ENCODE measurements around the gene CARHSP1. TPM values are rescaled to one million over a fixed set of nuclear protein-coding genes. Genes with fewer than 3 reads are reported as not detected.

CARHSP1 gene
- total and polyA plus RNA-seq, 2 of the 8 experiments (the other 6 are each of a cell fraction or from before 2014, with no cell fraction given), result 292 to 300 TPM

DNA sequence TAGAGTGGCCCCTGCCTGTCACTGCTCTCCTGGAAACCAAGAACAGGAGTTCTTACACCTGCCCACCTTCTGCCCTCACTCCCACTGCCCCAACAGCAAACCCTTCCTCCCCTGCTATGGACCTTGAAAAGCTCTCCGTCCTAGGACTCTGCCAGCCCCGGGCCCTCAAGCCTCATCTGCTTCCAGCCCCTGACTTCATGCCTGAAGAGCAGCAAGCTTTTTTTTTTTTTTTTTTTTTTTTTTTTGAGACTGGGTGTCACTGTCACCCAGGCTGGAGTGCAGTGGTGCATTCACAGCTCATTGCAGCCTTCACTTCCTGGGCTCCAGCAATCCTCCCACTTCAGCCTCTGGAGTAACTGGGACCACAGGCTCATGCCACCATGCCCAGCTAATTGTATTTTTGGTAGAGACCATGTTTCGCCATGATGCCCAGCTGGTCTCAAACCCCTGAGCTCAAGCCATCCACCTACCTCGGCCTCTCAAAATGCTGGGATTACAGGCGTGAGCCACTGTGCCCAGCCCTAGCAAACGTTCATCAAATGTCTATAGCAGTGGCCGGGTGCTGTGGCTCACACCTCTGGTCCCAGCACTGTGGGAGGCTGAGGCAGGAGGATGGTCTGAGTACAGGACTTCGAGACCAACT lies 16.9 kb downstream of the CARHSP1 start:
- Histone ChIP-seq H2BK20ac (ENCODE audit: low read length) (no peak overlapping the region), H3K27me3 (replicated peaks in 1 of 4; ENCODE audit: control insufficient read depth in 3 of 4, extremely low read depth in 1 of 4, insufficient read depth in 3 of 4, low read length in 3 of 4) (no peaks in the 10 kb centered on the region), H4K91ac (replicated peaks; ENCODE audit: insufficient read length, low read length) (no peak overlapping the region), H3K4ac (replicated peaks; ENCODE audit: insufficient read length, low read depth, low read length) (no peak overlapping the region), H3K23me2 (ENCODE audit: low read depth, low read length) (no peaks in the 10 kb centered on the region), H3K36me3 (ENCODE audit: control insufficient read depth in 2 of 4, insufficient read depth in 4 of 4, low read length in 3 of 4) (peaks cover 27 to 83% (median 40%) of the 10 kb centered on the region in 4 experiments; a peak in 7 of 8 replicates), H3K9ac (replicated peaks in 1 of 4; ENCODE audit: extremely low read depth in 1 of 4, low read depth in 3 of 4, low read length in 3 of 4) (no peak overlapping the region), H3K79me2 (ENCODE audit: control insufficient read depth in 1 of 2, insufficient read depth in 2 of 2, low read length in 2 of 2) (peaks cover 0 to 3% of the 10 kb centered on the region in 2 experiments; a peak in 1 of 4 replicates), H3K79me1 (ENCODE audit: low read depth, low read length) (peaks cover 3% of the 10 kb centered on the region), H2BK12ac (ENCODE audit: low read depth, low read length) (no peak overlapping the region), H2BK5ac (ENCODE audit: low read depth, low read length) (no peak overlapping the region), H3K4me3 (ENCODE audit: extremely low read depth in 1 of 4, insufficient read depth in 2 of 4, low read depth in 3 of 4, low read length in 4 of 4) (no peak overlapping the region), H2AFZ (ENCODE audit: low read length) (no peak overlapping the region), H3K23ac (ENCODE audit: insufficient read length) (no peak overlapping the region), H4K8ac (ENCODE audit: extremely low read depth, insufficient read depth, low read length) (no peak overlapping the region), H3K4me2 (ENCODE audit: insufficient read depth in 1 of 2, low read depth in 2 of 2, low read length in 2 of 2) (no peak overlapping the region), H4K20me1 (replicated peaks in 1 of 2; ENCODE audit: control insufficient read depth in 1 of 2, insufficient read depth in 2 of 2, low read length in 2 of 2) (peaks cover 16 to 29% of the 10 kb centered on the region in 2 experiments), H2BK15ac (ENCODE audit: low read length) (no peak overlapping the region), H3K14ac (ENCODE audit: insufficient read length) (no peak overlapping the region), H3K18ac (ENCODE audit: extremely low read depth, low read length) (no peak overlapping the region), H3K27ac (ENCODE audit: low read depth, low read length) (no peak overlapping the region), H4K5ac (ENCODE audit: insufficient read length, low read depth, low read length) (no peak overlapping the region), H3K56ac (replicated peaks; ENCODE audit: insufficient read length, low read depth, low read length) (no peak overlapping the region), H3K4me1 (replicated peaks in 1 of 4; ENCODE audit: control insufficient read depth in 3 of 4, insufficient read depth in 4 of 4, low read length in 3 of 4) (peaks cover 0 to 21% (median 9%) of the 10 kb centered on the region in 4 experiments; a peak in 6 of 7 replicates), H3K9me3 (ENCODE audit: insufficient read depth in 2 of 2, low read depth in 1 of 2, low read length in 1 of 2) (no peaks in the 10 kb centered on the region), H2BK120ac (replicated peaks; ENCODE audit: low read depth, low read length) (no peak overlapping the region), H2AK5ac (ENCODE audit: low read depth, low read length) (no peak overlapping the region)
- DNase-seq (ENCODE audit: low read depth in 1 of 2, low spot score in 2 of 2) (no peak), FAIRE-seq (no peak)
- WGBS, 2 experiments (ENCODE audit: extremely low coverage in 1 of 2, insufficient coverage in 1 of 2, insufficient read length in 1 of 2, insufficient replicate concordance in 2 of 2, low coverage in 1 of 2, low lambda C conversion rate in 2 of 2, missing lambda C conversion rate in 1 of 2), result 89% methylated on average over 8 of the region's 8 CpGs; no CpG with 5 or more reads in 1 of the 2 experiments
- TF ChIP-seq POLR2AphosphoS5 (IDR thresholded peaks at IDR 0.05; ENCODE audit: low read depth, low read length) (peak; percentile 62; the same call in 1 of the 2 replicates), HDAC2 (IDR thresholded peaks at IDR 0.05; ENCODE audit: borderline replicate concordance in 1 of 2, low read depth in 2 of 2, low read length in 2 of 2) (no peak), TBP (IDR thresholded peaks at IDR 0.05; ENCODE audit: low read depth, low read length) (no peak), BRCA1 (IDR thresholded peaks at IDR 0.05; ENCODE audit: low read depth, low read length) (no peak), YY1 (IDR thresholded peaks at IDR 0.05; ENCODE audit: low read depth, low read length) (no peak)
- POLR2A ChIA-PET (ENCODE audit: partially characterized antibody), result interaction anchor here (0.7 to 24.4 kb wide), 6 partner anchors 20 to 175 kb away, joined by 3 to 456 read pairs (median 3); partner anchors contain the start of genes CARHSP1 and LITAFD
- CTCF ChIA-PET (ENCODE audit: partially characterized antibody), result interaction anchor here (0.6 to 8.8 kb wide), 9 partner anchors 8 to 349 kb away, joined by 3 to 90 read pairs (median 4); partner anchors contain the start of gene CARHSP1
